Retinal pigment epithelial cell (primary cell): ENCODE results near the gene MAPK4.

ENCODE experiments used
- DNase-seq: peaks from one replicate; pipeline ENCODE4 v3.0.0-alpha.2; 2010; ENCODE audit warnings: low read depth
- H3K4me3 ChIP-seq: 2 replicates; pipeline ENCODE4 v1.5.1; 2011; ENCODE audit warnings: mild to moderate bottlenecking, low read length, control low read depth, moderate library complexity
- CTCF ChIP-seq: conservative IDR thresholded peaks from 2 replicates; pipeline ENCODE4 v1.5.1; 2011; ENCODE audit warnings: low read depth, low read length, control low read depth, inconsistent platforms

The MAPK4 gene

GRCh38 chr18:50695431-50696176 lies 135.7 kb downstream of the MAPK4 start:
- no peak for TF ChIP-seq CTCF
- no peak overlapping the region for H3K4me3 ChIP-seq

GRCh38 chr18:50696436-50696835 lies 136.5 kb downstream of the MAPK4 start:
- DNase-seq: no peak
- TF ChIP-seq CTCF: no peak

More at GRCh38 chr18:50695431-50696176, 135.7 kb downstream of the MAPK4 start:
- no peak for DNase-seq

GRCh38 chr18:50696929-50697328 lies 137.0 kb downstream of the MAPK4 start:
- no peak overlapping the region for H3K4me3 ChIP-seq
- no peak for DNase-seq
- no peak for TF ChIP-seq CTCF

More at GRCh38 chr18:50696436-50696835, 136.5 kb downstream of the MAPK4 start:
- no peak overlapping the region for H3K4me3 ChIP-seq

GRCh38 chr18:50697509-50697908 lies 137.6 kb downstream of the MAPK4 start:
- H3K4me3 ChIP-seq: no peak overlapping the region
- no peak for TF ChIP-seq CTCF
- no peak for DNase-seq

GRCh38 chr18:50700245-50701165 lies 140.6 kb downstream of the MAPK4 start:
- DNase-seq: no peak
- H3K4me3 ChIP-seq: no peak overlapping the region
- no peak for TF ChIP-seq CTCF

- TF ChIP-seq CTCF: no peak
- no peak for DNase-seq
- H3K4me3 ChIP-seq: no peak overlapping the region
Measured at GRCh38 chr18:50704357-50704940, 144.6 kb downstream of the MAPK4 start.
